DND-41 (cell line): ENCODE measurements around the gene EPHA1.

Experiments
- ATAC-seq: fragments of 200-7000 bp; cut with Tn5 transposase; 3 replicates; pipeline ENCODE4 v1.9.1; 2021; ENCODE audit warnings: low read depth; ENCODE audit not compliant: insufficient read depth
- DNase-seq: peaks from one replicate; pipeline ENCODE4 v3.0.0-alpha.2; 2020
- H2AFZ ChIP-seq: 2 replicates; pipeline ENCODE4 v1.6.0; 2012; ENCODE audit warnings: low read depth, low read length
- H3K27ac ChIP-seq: 2 replicates; pipeline ENCODE4 v1.5.1; 2012; ENCODE audit warnings: low read length, inconsistent platforms
- H3K27me3 ChIP-seq: fragments of 200-600 bp; sonication (generic); 2 replicates; pipeline ENCODE4 v1.6.0; 2012; ENCODE audit warnings: low read length, mild to moderate bottlenecking, inconsistent platforms; ENCODE audit not compliant: insufficient read depth, poor library complexity
- H3K36me3 ChIP-seq: 2 replicates; pipeline ENCODE4 v1.5.1; 2012; ENCODE audit warnings: low read length, inconsistent platforms; ENCODE audit not compliant: insufficient read depth
- H3K4me1 ChIP-seq: 2 replicates; pipeline ENCODE4 v1.5.1; 2012; ENCODE audit warnings: mild to moderate bottlenecking, low read length; ENCODE audit not compliant: insufficient read depth
- H3K4me2 ChIP-seq: 2 replicates; pipeline ENCODE4 v1.6.0; 2012; ENCODE audit warnings: mild to moderate bottlenecking, moderate library complexity, low read length, inconsistent platforms; ENCODE audit not compliant: insufficient read depth
- H3K4me3 ChIP-seq, 2 experiments: fragments of 200-600 bp in 1 of 2; shearing (Covaris generic) in 1 of 2; 2 replicates each; pipeline ENCODE4 v1.5.1; 2012 to 2016; ENCODE audit warnings: inconsistent platforms in 2 of 2, low read length in 2 of 2, mild to moderate bottlenecking in 2 of 2, low read depth in 1 of 2, moderate library complexity in 1 of 2
- H3K79me2 ChIP-seq: 2 replicates; pipeline ENCODE4 v1.6.0; 2012; ENCODE audit warnings: low read length, inconsistent platforms; ENCODE audit not compliant: insufficient read depth
- H3K9ac ChIP-seq: 2 replicates; pipeline ENCODE4 v1.6.0; 2012; ENCODE audit warnings: low read depth, mild to moderate bottlenecking, inconsistent platforms, low read length, moderate library complexity
- H3K9me3 ChIP-seq: 2 replicates; pipeline ENCODE4 v1.5.1; 2012; ENCODE audit warnings: low read length, moderate library complexity, mild to moderate bottlenecking, inconsistent platforms; ENCODE audit not compliant: insufficient read depth, severe bottlenecking
- H4K20me1 ChIP-seq: 2 replicates; pipeline ENCODE4 v1.6.0; 2012; ENCODE audit warnings: low read length; ENCODE audit not compliant: insufficient read depth
- CTCF ChIP-seq: IDR thresholded peaks from 2 replicates; pipeline ENCODE4 v1.5.1; 2012; ENCODE audit warnings: borderline replicate concordance, low read length, moderate library complexity, mild to moderate bottlenecking; ENCODE audit not compliant: poor library complexity, severe bottlenecking; ENCODE audit errors: extremely low read depth
- EZH2 ChIP-seq: IDR thresholded peaks from 3 replicates; pipeline ENCODE4 v1.6.1; 2012; ENCODE audit warnings: borderline replicate concordance, low read depth, mild to moderate bottlenecking, moderate library complexity, low read length, inconsistent platforms; ENCODE audit not compliant: severe bottlenecking

Gene EPHA1

DNA sequence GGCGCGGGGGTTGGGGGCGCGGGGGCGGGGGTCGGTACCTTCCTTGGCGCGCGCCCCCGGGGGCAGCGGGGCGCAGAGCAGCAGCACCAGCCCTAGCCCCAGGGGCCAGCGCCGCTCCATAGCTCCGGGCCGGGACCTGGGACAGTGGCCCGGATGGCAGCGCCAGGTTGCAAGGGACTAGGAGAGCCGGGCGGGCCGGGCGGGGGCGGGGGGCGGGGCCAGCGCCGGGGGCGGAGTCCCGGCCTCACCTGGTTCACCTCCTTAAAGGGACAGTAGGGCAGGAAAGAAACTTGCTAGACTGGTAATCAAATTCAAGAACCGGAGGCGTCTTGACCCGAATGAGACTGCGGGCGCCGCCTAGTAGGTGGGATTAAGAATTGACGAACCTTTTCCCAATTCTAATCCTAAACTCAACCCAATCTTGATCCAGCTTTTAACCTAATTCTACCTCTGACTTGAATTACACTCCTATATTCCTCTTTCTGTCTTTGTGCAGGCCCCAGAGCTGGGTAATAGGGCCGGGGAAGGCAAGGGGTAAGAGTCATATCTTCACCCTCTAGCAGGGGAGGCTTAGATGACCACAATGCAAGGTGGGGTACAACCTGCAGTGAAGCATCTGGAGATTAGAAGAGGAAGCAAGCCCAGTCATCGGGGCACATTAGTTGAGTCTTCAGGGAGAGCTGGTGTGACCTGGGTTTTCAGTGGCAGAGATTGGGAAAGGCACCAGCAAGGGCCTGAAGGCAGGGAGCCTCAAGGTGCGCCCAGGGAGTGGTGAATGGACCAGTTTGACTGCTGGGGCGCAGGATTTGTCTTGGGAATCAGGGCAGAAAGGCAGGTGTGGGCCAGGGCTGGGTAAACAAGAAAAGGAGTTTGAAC is at the start of gene EPHA1:
Gene EPHA1, minus strand, starts transcription at position 171 of the 876 bp plus-strand sequence. Its CDS starts 51 bp downstream, at position 120.
- Histone ChIP-seq H2AFZ (no peak within 1 kb of the TSS), H3K4me3 (no peak within 1 kb of the TSS), H3K36me3 (no peaks in the 10 kb centered on the region), H3K4me1 (peaks cover 18% of the 10 kb centered on the region), H3K4me2 (peak within 1 kb of the TSS; percentile 35), H3K27ac (no peak within 1 kb of the TSS; the same call in 1 of the 2 replicates), H3K79me2 (no peaks in the 10 kb centered on the region), H4K20me1 (no peaks in the 10 kb centered on the region), H3K9me3 (no peaks in the 10 kb centered on the region), H3K9ac (no peak within 1 kb of the TSS), H3K27me3 (no peaks in the 10 kb centered on the region)
- no peak for TF ChIP-seq CTCF
- no peak for TF ChIP-seq EZH2
- DNase-seq (no peak), ATAC-seq (no peak)

DNA sequence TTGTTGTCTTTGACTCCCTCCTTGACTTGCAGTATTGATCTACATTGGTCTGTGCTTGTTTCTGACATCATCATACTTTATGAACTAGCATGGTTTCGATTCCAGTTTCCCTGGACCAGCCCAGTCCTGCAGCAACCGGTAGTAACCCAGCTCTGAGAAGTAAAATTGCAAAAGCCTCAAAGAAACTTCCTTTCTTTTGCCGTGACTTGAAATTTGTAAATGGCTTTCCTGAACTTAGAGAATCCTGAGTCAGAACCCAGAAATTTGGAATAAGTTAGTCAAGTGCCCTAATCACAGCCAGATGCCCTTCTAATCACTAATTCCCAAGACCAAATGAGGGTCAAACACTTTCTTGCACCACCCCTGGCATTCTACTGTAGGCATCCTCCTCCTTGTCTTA is 49.6 kb upstream of the EPHA1 start:
- Histone ChIP-seq H3K27ac (no peak overlapping the region), H4K20me1 (no peaks in the 10 kb centered on the region), H2AFZ (no peak overlapping the region), H3K9me3 (peaks cover 4% of the 10 kb centered on the region), H3K4me1 (no peaks in the 10 kb centered on the region), H3K36me3 (no peaks in the 10 kb centered on the region), H3K9ac (no peak overlapping the region), H3K79me2 (no peaks in the 10 kb centered on the region), H3K4me3 (no peak overlapping the region), H3K27me3 (peaks cover 17% of the 10 kb centered on the region), H3K4me2 (no peak overlapping the region)
- ATAC-seq, result no peak
- DNase-seq, result no peak
- TF ChIP-seq EZH2 (no peak), CTCF (no peak)

- Histone ChIP-seq H3K9me3 (peaks cover 4% of the 10 kb centered on the region), H3K4me3 (no peak overlapping the region), H3K27me3 (peaks cover 23% of the 10 kb centered on the region), H3K4me1 (no peaks in the 10 kb centered on the region), H3K9ac (no peak overlapping the region), H2AFZ (no peak overlapping the region), H3K79me2 (no peaks in the 10 kb centered on the region), H3K27ac (no peak overlapping the region), H3K36me3 (no peaks in the 10 kb centered on the region), H3K4me2 (no peak overlapping the region), H4K20me1 (no peaks in the 10 kb centered on the region)
- no peak for DNase-seq
- TF ChIP-seq EZH2, result no peak
- TF ChIP-seq CTCF, result no peak
- ATAC-seq, result no peak
Measured at GRCh38 chr7:143456992-143457793, 48.5 kb upstream of the EPHA1 start.
